ENCODE results near the gene AP2A1. TPM values are rescaled to one million over a fixed set of nuclear protein-coding genes. Genes with fewer than 3 reads are reported as not detected.
A peak's percentile ranks its signal among the peaks of the same experiment; 100 is the strongest.

Gene AP2A1
- total RNA-seq, 1 experiment from 2014 or later, result 55.5 TPM

GRCh38 chr19:49766007-49766929 lies 533 bp upstream of the AP2A1 start:
- DNase-seq (ENCODE audit: low spot score), result peak; percentile 100

GRCh38 chr19:49767381-49767780 lies 580 bp downstream of the AP2A1 start:
- no peak for DNase-seq (ENCODE audit: low spot score)

- no peak for DNase-seq (ENCODE audit: low spot score)
Measured at GRCh38 chr19:49767967-49768581, 1.3 kb downstream of the AP2A1 start.

GRCh38 chr19:49770529-49770928 lies 3.7 kb downstream of the AP2A1 start:
- no peak for DNase-seq (ENCODE audit: low spot score)

- DNase-seq (ENCODE audit: low spot score), result no peak
Measured at GRCh38 chr19:49771674-49772139, 4.9 kb downstream of the AP2A1 start.

- DNase-seq (ENCODE audit: low spot score), result no peak
Measured at GRCh38 chr19:49772850-49773432, 6.1 kb downstream of the AP2A1 start.

- no peak for DNase-seq (ENCODE audit: low spot score)
Measured at GRCh38 chr19:49773663-49774350, 7.0 kb downstream of the AP2A1 start.

- DNase-seq (ENCODE audit: low spot score), result no peak
Measured at GRCh38 chr19:49774969-49775368, 8.2 kb downstream of the AP2A1 start.

- no peak for DNase-seq (ENCODE audit: low spot score)
Measured at GRCh38 chr19:49775742-49776370, 9.1 kb downstream of the AP2A1 start.

- no peak for DNase-seq (ENCODE audit: low spot score)
Measured at GRCh38 chr19:49776371-49776764, 9.6 kb downstream of the AP2A1 start.

GRCh38 chr19:49779731-49780555 lies 13.1 kb downstream of the AP2A1 start:
- no peak for DNase-seq (ENCODE audit: low spot score)

GRCh38 chr19:49780861-49781260 lies 14.1 kb downstream of the AP2A1 start:
- DNase-seq (ENCODE audit: low spot score), result no peak

GRCh38 chr19:49781394-49781793 lies 14.6 kb downstream of the AP2A1 start:
- no peak for DNase-seq (ENCODE audit: low spot score)

- DNase-seq (ENCODE audit: low spot score), result no peak
Measured at GRCh38 chr19:49782515-49782914, 15.7 kb downstream of the AP2A1 start.

- DNase-seq (ENCODE audit: low spot score), result no peak
Measured at GRCh38 chr19:49786376-49786820, 19.6 kb downstream of the AP2A1 start.

- no peak for DNase-seq (ENCODE audit: low spot score)
Measured at GRCh38 chr19:49787746-49788145, 20.9 kb downstream of the AP2A1 start.

GRCh38 chr19:49788857-49789256 lies 22.1 kb downstream of the AP2A1 start:
- DNase-seq (ENCODE audit: low spot score), result no peak

GRCh38 chr19:49790866-49791265 lies 24.1 kb downstream of the AP2A1 start:
- DNase-seq (ENCODE audit: low spot score), result no peak

GRCh38 chr19:49791776-49792445 lies 25.1 kb downstream of the AP2A1 start:
- DNase-seq (ENCODE audit: low spot score), result no peak
